Natural killer cell treated with Interleukin-12 subunit alpha and Interleukin-12 subunit beta and Interleukin-15 and Interleukin-18, amount 100 ng/mL, for 72 hours (primary cell): Measurements from ENCODE around the gene PCDHB6. TPM values are rescaled to one million over a fixed set of nuclear protein-coding genes. Genes with fewer than 3 reads are reported as not detected.
"Not testable (repeated sequence)": the region's sequence is repeated elsewhere in the genome, so short reads cannot be mapped to it uniquely, and the experiment has no call there.

Source experiments
- ATAC-seq, 2 donors: fragments of 150-1000 bp; cut with Tn5 transposase in 1 of 2; sonication (Bioruptor Pico), chemical (Tn5 transposase) in 1 of 2; 2 replicates each; pipeline ENCODE4 v1.10.0; 2021
- DNase-seq: peaks from one replicate; pipeline ENCODE4 v3.0.0; 2022; ENCODE audit warnings: low spot score
- H3K27ac Mint-ChIP-seq, 2 donors: 1 replicate in 1 of 2; 2 replicates in 1 of 2; pipeline ENCODE4 v1.8.0; 2022; ENCODE audit warnings: mixed read lengths in 2 of 2, mild to moderate bottlenecking in 1 of 2, moderate library complexity in 1 of 2
- H3K27me3 Mint-ChIP-seq, 2 donors: 1 replicate in 1 of 2; 2 replicates in 1 of 2; pipeline ENCODE4 v1.8.0; 2022; ENCODE audit warnings: mixed read lengths in 2 of 2
- H3K36me3 Mint-ChIP-seq: one replicate; pipeline ENCODE4 v1.8.0; 2022; ENCODE audit warnings: mixed read lengths
- H3K4me1 Mint-ChIP-seq, 2 donors: 1 replicate in 1 of 2; 2 replicates in 1 of 2; pipeline ENCODE4 v1.8.0; 2022; ENCODE audit warnings: low read depth in 2 of 2, mixed read lengths in 2 of 2, mild to moderate bottlenecking in 1 of 2
- H3K4me3 Mint-ChIP-seq: one replicate; pipeline ENCODE4 v1.8.0; 2022; ENCODE audit warnings: mixed read lengths
- H3K9me3 Mint-ChIP-seq: 2 replicates; pipeline ENCODE4 v1.8.0; 2022; ENCODE audit warnings: mixed read lengths
- total RNA-seq, 2 donors: library from RNA; stranded (reverse); gene quantifications; one replicate each; pipeline ENCODE4 v1.2.3, GENCODE V29; 2022

The PCDHB6 gene
- not detected for total RNA-seq

- H3K4me1 Mint-ChIP-seq = no peaks in the 10 kb centered on the region
- peaks cover 10% of the 10 kb centered on the region for H3K36me3 Mint-ChIP-seq
- no peak within 1 kb of the TSS for H3K27ac Mint-ChIP-seq
- no peak within 1 kb of the TSS for H3K4me3 Mint-ChIP-seq
- H3K27me3 Mint-ChIP-seq = peaks cover 0 to 23% of the 10 kb centered on the region in 2 donors
- DNase-seq (no peak), ATAC-seq (no peak)
- peaks cover 6% of the 10 kb centered on the region for H3K9me3 Mint-ChIP-seq
Observed at GRCh38 chr5:141149812-141150211, at the start of gene PCDHB6. TSS of gene PCDHB6 (plus strand) at chr5:141150057. CDS start at chr5:141150258, 201 bp downstream.

GRCh38 chr5:141100243-141100805 lies 49.5 kb upstream of the PCDHB6 start, which contains the start of gene PCDHB3:
TSS of gene PCDHB3 (plus strand) at chr5:141100473. CDS start at chr5:141100650, 177 bp downstream.
- Mint-ChIP-seq H3K27ac (no peak within 1 kb of the TSS), H3K27me3 (peaks cover 0 to 6% of the 10 kb centered on the region in 2 donors), H3K36me3 (peaks cover 7% of the 10 kb centered on the region), H3K4me1 (no peaks in the 10 kb centered on the region), H3K4me3 (no peak within 1 kb of the TSS), H3K9me3 (no peaks in the 10 kb centered on the region)
- DNase-seq = no peak
- ATAC-seq = no peak

GRCh38 chr5:141101059-141101458 lies 48.8 kb upstream of the PCDHB6 start:
- Mint-ChIP-seq H3K36me3 (peaks cover 7% of the 10 kb centered on the region), H3K4me3 (no peak overlapping the region), H3K4me1 (no peaks in the 10 kb centered on the region), H3K27me3 (peaks cover 0 to 6% of the 10 kb centered on the region in 2 donors), H3K9me3 (no peaks in the 10 kb centered on the region), H3K27ac (no peak overlapping the region)
- no peak for DNase-seq
- ATAC-seq = no peak

- not testable (repeated sequence) for H3K4me1 Mint-ChIP-seq, H3K27me3 Mint-ChIP-seq, H3K36me3 Mint-ChIP-seq, H3K4me3 Mint-ChIP-seq, H3K9me3 Mint-ChIP-seq, DNase-seq, ATAC-seq, H3K27ac Mint-ChIP-seq
Observed at GRCh38 chr5:141102070-141102469, 47.8 kb upstream of the PCDHB6 start.

GRCh38 chr5:141102471-141102870 lies 47.4 kb upstream of the PCDHB6 start:
- not testable (repeated sequence) for H3K27me3 Mint-ChIP-seq, H3K4me3 Mint-ChIP-seq, H3K27ac Mint-ChIP-seq, ATAC-seq, H3K4me1 Mint-ChIP-seq, H3K36me3 Mint-ChIP-seq, H3K9me3 Mint-ChIP-seq, DNase-seq

- H3K4me3 Mint-ChIP-seq = no peak overlapping the region
- peaks cover 2% of the 10 kb centered on the region for H3K36me3 Mint-ChIP-seq
- no peak for DNase-seq
- peaks cover 0 to 1% of the 10 kb centered on the region in 2 donors for H3K27me3 Mint-ChIP-seq
- no peaks in the 10 kb centered on the region for H3K9me3 Mint-ChIP-seq
- no peak overlapping the region for H3K27ac Mint-ChIP-seq
- no peak for ATAC-seq
- H3K4me1 Mint-ChIP-seq = no peaks in the 10 kb centered on the region
Observed at GRCh38 chr5:141105350-141105749, 44.5 kb upstream of the PCDHB6 start.

GRCh38 chr5:141119250-141119649 lies 30.6 kb upstream of the PCDHB6 start:
- Mint-ChIP-seq H3K27me3 (no peaks in the 10 kb centered on the region), H3K4me3 (no peak overlapping the region), H3K36me3 (peaks cover 15% of the 10 kb centered on the region), H3K4me1 (no peaks in the 10 kb centered on the region), H3K9me3 (peaks cover 5% of the 10 kb centered on the region), H3K27ac (no peak overlapping the region)
- no peak for ATAC-seq
- no peak for DNase-seq

- Mint-ChIP-seq H3K27me3 (no peaks in the 10 kb centered on the region), H3K4me3 (no peak within 1 kb of the TSS), H3K4me1 (no peaks in the 10 kb centered on the region), H3K27ac (no peak within 1 kb of the TSS), H3K9me3 (no peaks in the 10 kb centered on the region), H3K36me3 (peaks cover 6% of the 10 kb centered on the region)
- no peak for DNase-seq
- no peak for ATAC-seq
Observed at GRCh38 chr5:141121563-141121962, 28.3 kb upstream of the PCDHB6 start, which contains the start of gene PCDHB4. TSS of gene PCDHB4 (plus strand) at chr5:141121818. CDS start at chr5:141121999, 181 bp downstream.

GRCh38 chr5:141121985-141122384 lies 27.9 kb upstream of the PCDHB6 start:
- DNase-seq (no peak), ATAC-seq (no peak)
- no peak overlapping the region for H3K27ac Mint-ChIP-seq
- H3K27me3 Mint-ChIP-seq = no peaks in the 10 kb centered on the region
- peaks cover 6% of the 10 kb centered on the region for H3K36me3 Mint-ChIP-seq
- H3K4me1 Mint-ChIP-seq = no peaks in the 10 kb centered on the region
- no peak overlapping the region for H3K4me3 Mint-ChIP-seq
- H3K9me3 Mint-ChIP-seq = no peaks in the 10 kb centered on the region

- H3K9me3 Mint-ChIP-seq, H3K4me1 Mint-ChIP-seq, H3K27ac Mint-ChIP-seq, H3K36me3 Mint-ChIP-seq, DNase-seq, H3K27me3 Mint-ChIP-seq, ATAC-seq, H3K4me3 Mint-ChIP-seq: not testable (repeated sequence)
Observed at GRCh38 chr5:141123396-141124135, 26.3 kb upstream of the PCDHB6 start.

GRCh38 chr5:141127305-141127704 lies 22.6 kb upstream of the PCDHB6 start:
- Mint-ChIP-seq H3K4me3 (no peak overlapping the region), H3K27ac (no peak overlapping the region), H3K9me3 (peaks cover 3% of the 10 kb centered on the region), H3K27me3 (no peaks in the 10 kb centered on the region), H3K36me3 (peaks cover 6% of the 10 kb centered on the region), H3K4me1 (no peaks in the 10 kb centered on the region)
- ATAC-seq (no peak), DNase-seq (no peak)

- Mint-ChIP-seq H3K9me3 (peaks cover 15% of the 10 kb centered on the region), H3K27me3 (peaks cover 0 to 14% of the 10 kb centered on the region in 2 donors), H3K36me3 (peaks cover 13% of the 10 kb centered on the region), H3K27ac (no peak within 1 kb of the TSS), H3K4me1 (peaks cover 0 to 3% of the 10 kb centered on the region in 2 donors), H3K4me3 (peak within 1 kb of the TSS; percentile 34)
- no peak for DNase-seq
- no peak for ATAC-seq
Observed at GRCh38 chr5:141135030-141135717, 14.7 kb upstream of the PCDHB6 start, which contains the start of gene PCDHB5. TSS of gene PCDHB5 (plus strand) at chr5:141135206. CDS start at chr5:141135435, 229 bp downstream.

GRCh38 chr5:141135718-141136266 lies 14.1 kb upstream of the PCDHB6 start:
- peaks cover 15% of the 10 kb centered on the region for H3K9me3 Mint-ChIP-seq
- H3K4me3 Mint-ChIP-seq = no peak overlapping the region
- peaks cover 0 to 14% of the 10 kb centered on the region in 2 donors for H3K27me3 Mint-ChIP-seq
- DNase-seq (no peak), ATAC-seq (no peak)
- peaks cover 13% of the 10 kb centered on the region for H3K36me3 Mint-ChIP-seq
- peaks cover 0 to 3% of the 10 kb centered on the region in 2 donors for H3K4me1 Mint-ChIP-seq
- H3K27ac Mint-ChIP-seq = no peak overlapping the region
